ENCODE results near the gene GPRC5D.
A peak's percentile ranks its signal among the peaks of the same experiment; 100 is the strongest.

The GPRC5D gene

DNA sequence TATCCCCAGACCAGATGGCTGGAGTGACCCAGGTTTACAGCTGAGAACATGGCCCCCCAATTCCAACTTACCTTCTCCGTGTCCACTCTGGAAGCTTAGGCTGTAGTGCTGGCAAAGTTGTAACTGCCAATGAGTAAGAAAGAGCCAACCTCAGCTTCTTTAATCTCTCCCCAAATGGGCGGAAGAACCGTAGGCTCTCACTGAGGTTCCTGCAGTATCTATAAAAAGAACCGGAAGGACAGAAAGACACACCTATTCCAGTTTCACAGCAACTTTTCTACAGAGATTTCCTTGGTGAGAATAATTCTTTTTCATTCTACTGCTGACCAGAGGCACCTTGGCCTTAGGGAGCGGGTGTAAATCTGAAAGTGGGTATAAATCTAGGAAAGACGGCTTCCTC is at the start of gene GPRC5D:
TSS of gene GPRC5D (minus strand) at position 135 of the 400 bp plus-strand sequence. CDS start 1,786 bp downstream, outside the sequence.
- no peak for DNase-seq (ENCODE audit: low read depth, low spot score)

DNA sequence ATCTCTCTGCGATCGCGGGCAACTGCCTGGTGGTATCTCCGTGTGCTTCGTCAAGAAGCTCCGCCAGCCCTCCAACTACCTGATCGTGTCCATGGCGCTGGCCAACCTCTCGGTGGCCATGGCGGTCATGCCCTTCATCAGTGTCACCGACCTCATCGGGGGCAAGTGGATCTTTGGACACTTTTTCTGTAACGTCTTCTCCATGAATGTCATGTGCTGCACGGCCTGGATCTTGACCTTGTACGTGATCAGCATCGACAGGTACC is 49.7 kb upstream of the GPRC5D start:
- DNase-seq (ENCODE audit: low read depth, low spot score) = no peak

DNA sequence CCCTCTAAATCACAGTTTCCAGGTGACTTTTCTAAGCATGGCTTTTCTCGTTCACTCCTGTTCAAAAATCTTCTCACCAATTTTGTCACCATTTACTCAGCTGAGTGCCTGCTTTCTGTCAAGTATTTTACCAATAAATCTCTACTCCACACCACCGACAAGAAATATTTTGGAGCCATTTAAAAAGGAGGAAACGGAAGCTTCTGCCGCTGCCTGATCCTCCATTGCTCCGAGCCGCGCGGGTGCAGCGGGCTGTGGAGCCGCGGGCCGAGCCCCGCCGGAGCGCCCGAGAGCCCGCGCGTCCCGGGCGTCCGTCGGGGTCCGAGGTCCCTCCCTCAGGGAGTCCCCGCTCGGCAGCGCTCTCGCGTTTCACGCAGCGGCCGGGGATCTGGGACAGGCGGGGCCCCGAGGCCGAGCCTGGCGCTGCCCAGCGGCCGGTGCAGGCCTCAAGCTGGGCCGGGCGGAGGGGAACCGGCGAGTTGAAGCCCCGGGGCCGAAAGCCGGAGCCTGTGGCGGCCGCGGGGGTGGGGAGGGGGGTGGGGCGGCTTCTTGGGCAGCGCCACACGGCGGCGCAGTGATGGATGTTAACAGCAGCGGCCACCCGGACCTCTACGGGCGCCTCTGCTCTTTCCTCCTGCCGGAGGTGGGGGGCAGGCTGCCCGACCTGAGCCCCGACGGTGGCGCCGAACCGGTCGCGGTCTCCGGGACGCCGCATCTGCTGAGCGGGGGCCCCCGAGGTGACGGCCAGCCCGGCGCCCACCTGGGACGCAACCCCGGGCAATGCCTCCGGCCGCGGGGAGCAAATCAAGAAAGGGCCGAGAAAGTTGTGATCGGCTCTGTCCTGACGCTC is 49.2 kb upstream of the GPRC5D start:
- DNase-seq (ENCODE audit: low read depth, low spot score) = no peak

DNA sequence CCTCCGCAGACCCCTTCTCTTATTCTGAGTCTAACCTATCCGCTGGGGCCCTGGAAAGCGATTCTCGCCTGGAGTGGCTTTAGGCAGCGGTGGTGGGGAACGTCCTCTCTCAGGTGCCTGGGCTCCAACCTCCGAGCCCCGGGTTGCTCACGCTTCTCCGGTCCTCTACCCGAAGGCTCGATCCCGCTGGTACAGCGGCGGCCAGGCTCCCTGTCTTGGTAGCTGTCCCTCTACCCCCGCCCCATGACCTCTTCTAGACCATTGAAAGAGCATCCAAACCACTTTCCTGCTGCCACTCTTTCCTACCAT is 48.6 kb upstream of the GPRC5D start:
- DNase-seq (ENCODE audit: low read depth, low spot score) = no peak

DNA sequence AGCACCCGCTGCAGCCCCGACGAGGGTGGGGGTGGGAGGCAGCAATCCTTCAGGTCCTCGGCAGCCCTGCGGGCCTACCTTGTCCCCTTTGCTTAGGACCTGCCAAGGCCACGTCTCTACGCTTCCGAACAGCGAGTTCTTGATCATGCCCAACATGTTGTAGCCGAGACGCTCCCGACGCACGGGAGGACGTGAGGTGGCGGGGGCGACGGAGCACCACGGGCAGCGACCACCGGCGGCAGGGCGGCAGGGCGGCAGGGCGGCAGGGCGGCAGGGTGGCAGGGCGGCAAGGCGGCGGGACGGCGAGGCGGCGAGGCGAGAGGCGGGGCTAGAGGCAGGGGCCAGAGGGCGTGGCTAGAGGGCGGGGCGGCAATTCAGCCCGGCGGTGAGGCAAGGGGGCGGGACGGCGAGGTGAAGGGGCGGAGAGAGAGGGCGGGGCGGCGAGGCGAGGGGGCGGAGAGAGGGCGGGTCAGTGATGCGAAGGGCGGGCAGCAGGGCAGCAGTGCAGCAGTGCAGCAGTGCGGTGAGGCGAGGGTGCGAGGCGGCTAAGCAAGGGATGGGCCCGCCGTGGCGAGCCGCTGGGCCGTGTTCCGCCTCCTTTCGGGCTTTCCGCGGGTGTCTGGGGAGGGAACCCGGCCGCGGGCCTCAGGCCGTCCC is 48.1 kb upstream of the GPRC5D start, which contains the start of gene HEBP1:
TSS of gene HEBP1 (minus strand) at position 307 of the 657 bp plus-strand sequence. CDS start at position 156, 151 bp downstream.
- DNase-seq (ENCODE audit: low read depth, low spot score) = no peak

DNA sequence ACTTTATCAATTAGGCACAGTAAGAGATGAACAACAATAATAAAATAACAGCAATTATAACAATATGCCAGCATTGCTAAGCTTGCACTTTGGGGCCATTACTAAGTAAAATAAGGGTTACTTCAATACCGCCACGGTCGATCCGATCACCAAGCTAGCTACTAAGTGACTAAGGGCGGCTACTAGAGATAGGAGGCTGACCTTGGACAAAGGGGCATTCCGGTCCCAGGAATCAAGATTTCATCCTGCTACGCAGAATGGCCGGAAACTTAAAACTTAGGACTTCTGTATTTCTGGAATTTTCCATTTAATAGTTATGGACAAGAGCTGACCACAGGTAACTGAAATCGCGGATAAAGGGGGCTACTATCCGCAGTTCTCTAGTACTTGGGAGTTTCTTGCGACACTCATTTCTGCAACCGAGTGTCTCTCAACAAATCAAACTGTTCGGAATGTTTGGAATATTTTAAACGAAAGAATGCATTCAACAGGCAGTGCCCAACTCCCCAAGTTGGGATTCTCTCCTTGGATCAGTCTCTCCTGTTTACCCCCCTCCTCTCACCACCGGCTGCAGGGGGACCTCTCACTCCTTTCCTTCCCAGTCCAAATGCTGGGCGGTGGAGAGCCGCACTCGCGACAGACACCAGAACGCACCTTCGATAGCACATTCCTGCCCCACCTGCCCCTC is 47.4 kb upstream of the GPRC5D start:
- DNase-seq (ENCODE audit: low read depth, low spot score) = no peak

DNA sequence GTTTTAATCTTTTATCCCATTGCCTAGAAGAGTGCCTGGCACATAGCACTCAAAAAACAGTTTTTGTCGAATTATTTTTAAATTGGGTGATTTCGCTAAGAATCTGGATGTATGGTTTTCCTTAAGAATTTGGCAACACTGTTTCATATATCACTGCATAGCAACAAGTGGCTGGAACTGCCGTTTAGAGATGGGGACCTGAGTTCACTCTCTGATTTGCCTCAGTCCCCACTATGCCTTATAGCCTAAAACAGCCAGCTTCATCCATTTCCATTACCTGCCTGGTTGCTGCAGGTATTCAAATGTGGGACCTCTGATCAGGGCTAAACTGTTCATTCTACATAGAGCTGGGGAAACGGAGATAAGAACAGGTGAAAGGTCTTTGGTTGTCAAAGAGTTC is 46.3 kb upstream of the GPRC5D start:
- DNase-seq (ENCODE audit: low read depth, low spot score) = no peak

DNA sequence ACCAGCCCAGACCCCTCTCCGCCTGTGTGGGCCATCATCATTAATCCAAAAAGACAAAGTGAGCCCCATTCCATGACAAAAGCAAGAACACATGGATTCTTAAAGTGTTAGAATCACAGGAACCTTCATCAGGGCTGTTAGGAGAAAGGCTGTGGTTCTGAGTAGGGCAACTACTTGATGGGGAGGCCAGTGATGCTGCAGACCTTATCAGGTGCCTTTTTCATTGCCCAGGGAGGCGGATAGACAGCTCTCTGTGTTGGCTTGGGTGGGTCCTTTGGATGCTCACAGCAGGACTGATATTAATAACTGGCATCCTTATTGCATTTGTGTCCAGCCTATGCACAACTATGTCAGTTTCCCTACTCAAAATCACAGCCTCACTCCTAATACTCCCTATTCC is 45.8 kb upstream of the GPRC5D start:
- no peak for DNase-seq (ENCODE audit: low read depth, low spot score)

DNA sequence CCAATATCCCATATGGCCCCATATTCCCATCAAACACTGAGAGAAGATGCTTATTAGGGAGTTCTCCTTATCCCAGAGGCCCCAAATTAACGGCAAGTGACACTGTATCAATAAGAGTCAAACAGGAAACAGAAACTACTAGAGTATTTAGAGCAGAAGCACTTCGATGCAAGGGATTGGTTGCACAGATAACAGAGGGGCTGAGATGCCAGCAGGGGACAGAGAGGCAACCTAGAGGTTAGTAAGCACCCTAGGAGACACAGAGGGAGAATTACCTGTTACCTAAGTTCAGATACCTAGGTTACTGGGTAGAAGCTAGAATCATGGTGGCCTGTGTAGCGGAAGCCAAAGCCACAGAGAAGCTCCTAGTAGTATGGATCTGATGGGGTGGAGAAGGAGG is 45.2 kb upstream of the GPRC5D start:
- DNase-seq (ENCODE audit: low read depth, low spot score) = no peak

DNA sequence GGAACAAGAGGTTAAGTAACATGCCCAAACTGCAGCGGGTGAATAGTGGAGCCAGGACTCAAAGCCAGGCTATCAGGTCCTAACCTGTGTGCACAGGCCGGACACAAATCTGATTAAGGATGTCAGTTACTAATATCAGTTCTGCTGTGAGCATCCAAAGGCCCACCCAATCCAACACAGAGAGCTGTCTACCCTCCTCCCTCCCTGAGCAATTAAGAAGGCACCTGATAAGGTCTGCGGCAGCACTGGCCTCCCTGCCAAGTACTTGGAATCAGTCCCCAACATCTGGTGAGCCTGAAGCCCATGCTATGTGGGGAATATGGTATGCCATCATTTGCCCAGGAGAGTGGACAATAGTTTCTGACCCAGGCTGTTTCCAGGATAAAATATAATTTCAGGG is 44.2 kb upstream of the GPRC5D start:
- no peak for DNase-seq (ENCODE audit: low read depth, low spot score)

DNA sequence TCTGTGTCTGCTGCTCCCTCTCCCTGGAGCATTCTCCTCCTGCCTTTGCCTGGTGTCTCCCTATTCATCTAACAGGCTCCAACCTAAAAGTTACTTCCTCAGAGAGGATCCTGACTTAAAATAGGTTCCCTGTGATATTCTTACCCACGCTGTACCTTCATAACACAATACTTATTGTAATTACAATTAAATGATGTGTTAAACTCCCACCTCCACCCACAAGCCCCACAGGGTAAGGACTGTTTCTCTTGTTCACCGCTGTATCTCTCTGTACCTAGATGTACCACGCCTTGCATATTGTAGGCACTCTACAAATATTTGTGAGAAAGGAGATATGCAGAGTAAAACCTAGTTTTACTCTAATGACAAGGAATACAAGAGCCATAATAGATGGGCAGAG is 43.1 kb upstream of the GPRC5D start:
- DNase-seq (ENCODE audit: low read depth, low spot score) = no peak

DNA sequence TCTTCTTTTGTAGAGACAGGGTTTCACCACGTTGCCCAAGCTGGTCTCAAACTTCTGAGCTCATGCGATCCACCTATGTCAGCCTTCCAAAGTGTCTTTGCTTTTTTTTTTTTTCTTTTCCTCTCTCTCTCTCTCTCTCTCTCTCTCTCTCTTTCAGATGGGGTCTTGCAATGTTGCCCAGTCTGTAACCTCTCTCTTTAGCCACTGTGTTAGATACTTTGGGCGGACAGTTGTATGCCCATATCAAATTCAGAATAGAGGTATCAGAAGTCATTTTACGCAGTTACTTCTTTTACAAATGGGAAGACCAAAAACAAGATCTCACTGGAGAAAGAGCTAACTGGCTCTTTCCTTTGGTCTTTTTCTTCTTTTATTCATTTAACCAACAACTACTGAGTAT is 41.4 kb upstream of the GPRC5D start:
- no peak for DNase-seq (ENCODE audit: low read depth, low spot score)

DNA sequence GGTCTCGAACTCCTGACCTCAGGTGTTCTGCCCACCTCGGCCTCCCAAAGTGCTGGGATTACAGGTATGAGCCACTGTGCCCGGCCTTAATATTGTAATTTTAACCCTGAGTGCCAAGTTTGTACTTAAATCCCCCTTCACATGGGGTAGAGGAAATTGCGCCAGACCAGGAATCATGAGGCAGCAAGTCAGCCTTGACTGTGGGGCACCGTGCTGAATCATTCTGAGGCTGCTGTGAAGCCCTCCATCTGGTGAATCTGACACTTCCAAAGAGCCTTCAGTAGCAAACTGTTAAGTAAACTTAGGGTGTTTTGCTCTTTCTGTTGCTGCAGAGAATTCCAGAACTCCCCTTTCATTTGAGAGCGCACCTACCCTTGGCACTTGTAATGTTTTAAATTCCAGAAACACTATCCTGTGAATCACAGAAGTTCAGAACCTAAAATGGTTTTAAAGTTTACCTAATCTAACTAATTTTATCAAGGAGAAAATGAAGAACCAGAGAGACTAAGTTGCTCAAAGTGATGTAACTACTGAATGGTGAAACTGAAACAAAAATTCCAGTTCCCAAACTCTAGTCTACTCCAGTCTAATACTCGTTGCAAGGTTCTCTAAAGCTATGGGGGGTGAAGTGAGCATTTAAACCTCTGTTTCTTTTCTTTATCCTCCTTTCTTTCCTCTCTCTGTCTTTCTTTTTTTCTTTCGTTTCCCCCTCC is 40.6 kb upstream of the GPRC5D start:
- peak; percentile 85 for DNase-seq (ENCODE audit: low read depth, low spot score)

DNA sequence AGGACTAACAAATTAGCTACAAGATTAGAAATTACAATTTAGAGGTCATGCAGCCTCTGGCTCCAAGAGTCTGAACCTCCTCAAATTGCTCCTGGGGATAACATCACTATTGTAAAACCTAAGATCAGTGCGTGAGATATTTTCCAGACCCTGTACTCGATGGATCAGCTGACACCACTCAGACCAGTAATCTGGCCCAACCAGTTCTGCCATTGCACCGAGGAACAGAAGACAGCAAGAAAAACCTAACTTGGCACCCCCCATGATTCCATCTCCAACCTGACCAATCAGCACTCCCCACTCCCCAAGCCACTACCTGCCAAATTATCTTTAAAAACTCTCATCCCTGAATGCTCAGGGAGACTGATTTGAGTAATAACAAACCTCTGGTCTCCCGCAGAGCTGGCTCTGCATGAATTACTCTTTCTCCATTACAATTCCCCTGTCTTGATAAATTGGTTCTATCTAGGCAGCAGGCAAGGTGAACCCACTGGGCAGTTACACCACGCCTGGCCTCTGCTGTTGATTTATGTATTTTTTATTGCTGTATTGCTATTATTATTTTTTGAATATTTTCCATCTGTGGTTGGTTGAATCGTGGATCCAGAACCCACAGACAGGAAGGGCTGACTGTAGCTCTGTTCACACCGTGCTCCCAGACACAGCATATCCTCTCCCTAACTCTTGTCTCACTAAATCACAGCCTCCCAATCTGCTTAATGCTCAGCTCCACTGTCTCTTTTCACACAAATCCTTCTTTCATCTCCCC is 38.9 kb upstream of the GPRC5D start:
- DNase-seq (ENCODE audit: low read depth, low spot score) = no peak

DNA sequence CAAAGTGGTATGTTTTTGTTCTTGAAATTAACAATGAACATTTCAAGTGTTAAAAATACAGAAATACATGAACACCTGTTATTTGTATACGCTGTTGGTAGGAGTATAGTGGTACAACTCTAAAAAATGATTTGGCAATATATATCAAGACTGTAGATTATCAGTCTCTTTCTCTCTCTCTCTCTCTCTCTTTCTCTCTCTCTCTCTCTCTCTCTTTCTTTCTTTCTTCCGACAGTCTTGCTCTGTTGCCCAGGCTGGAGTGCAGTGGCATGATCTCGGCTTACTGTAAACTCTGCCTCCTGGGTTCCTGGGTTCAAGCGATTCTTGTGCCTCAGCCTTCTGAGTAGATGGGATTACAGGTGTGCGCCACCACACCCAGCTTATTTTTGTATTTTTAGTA is 35.5 kb upstream of the GPRC5D start:
- DNase-seq (ENCODE audit: low read depth, low spot score) = no peak

DNA sequence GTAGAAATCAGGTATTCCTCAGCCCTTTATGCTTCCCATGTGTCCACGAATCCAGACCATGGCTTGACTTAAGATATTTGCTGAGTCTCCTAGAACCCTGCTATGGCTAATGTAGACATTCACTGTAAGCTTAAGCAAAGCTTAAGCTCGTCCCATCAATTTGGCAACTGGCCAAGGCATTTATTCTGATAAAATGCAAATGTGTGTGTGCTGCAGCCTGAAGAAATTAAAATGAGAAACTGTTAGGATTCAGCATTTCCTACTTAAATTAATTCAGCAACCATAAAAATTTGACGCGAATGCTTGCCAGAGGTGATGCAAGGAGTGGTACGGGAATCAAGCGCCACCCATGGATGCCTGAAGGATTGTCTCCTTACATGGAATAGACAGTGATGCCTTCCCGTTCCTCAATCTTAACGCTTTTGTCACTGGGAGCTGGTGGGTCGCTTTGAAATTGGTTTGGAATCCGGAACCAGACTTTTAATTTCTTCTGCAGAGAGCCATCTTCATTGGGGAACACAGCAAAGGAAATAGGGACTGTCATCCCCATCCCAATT is 34.9 kb upstream of the GPRC5D start:
- DNase-seq (ENCODE audit: low read depth, low spot score) = no peak

DNA sequence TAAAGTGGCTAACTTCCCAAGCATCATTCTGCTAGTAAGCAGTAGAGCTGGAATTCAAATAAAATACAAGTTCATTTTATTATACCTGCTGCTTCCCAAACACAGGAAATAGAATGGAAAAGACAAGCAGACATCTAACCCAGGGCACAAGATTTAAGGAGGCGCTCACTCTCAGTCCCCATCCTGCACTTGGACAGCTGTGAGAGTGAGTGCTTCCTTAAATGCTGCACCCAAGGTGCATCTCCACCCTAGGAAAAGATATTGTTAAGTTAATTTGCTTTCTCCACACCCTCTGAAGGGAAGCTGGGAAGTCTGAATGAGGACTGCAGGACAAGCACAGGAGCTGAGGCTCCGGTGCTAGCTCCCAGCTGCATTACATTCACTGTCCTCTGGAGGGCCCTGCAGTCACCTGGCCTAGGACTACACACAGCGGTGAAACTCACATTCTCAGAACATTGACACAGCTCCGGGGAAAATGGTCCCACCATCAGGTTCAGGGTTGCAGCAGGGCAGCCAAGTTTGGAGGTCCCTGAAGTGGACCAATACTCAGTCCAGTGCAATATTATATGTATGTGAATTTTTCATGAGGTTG is 33.9 kb upstream of the GPRC5D start:
- no peak for DNase-seq (ENCODE audit: low read depth, low spot score)

DNA sequence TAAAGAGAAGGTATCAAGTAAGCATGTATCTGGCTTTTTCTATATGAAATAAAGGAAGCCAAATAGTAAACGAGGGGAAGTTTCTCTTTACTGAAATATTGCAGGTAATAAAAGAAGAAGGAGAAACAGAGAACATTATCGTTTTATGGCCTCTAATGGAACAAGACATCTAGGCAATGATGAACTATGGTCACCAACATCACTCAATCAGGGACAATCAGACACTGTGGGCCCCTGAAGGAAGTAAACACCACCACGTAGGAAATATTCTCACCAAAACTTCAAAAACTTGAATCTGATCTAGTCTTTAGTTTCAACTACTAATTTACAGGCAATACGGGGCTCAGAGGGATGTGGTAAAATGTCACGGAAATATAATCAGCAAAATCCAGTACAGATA is 32.2 kb upstream of the GPRC5D start:
- DNase-seq (ENCODE audit: low read depth, low spot score) = no peak

DNA sequence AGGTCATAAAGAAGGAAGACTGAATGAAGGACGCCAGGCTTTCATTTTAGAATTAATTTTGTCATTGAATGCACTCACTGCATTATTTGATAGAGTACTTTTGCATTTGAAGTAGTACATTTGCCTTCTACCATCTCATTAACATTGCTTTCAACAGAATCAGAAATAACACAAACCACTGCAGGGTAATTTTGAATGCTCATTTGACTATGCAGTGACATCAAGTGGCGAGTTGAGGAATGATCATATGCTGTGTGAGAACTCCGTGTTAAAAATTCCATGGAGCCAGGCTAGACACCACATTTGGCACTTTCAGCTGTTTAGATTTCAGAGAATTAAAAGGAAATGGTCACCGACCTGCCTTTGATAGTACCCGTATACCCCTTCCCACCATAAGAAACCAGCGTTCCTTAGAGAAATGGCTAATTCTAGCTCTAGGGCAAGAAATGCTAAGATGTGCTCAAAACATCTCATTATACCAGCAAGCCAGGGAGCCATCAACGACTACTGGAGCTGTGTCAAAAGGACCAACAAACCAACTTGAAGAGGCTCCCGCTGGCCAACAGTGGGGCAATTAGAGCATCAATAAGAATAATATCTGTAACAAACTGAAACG is 31.6 kb upstream of the GPRC5D start:
- no peak for DNase-seq (ENCODE audit: low read depth, low spot score)

DNA sequence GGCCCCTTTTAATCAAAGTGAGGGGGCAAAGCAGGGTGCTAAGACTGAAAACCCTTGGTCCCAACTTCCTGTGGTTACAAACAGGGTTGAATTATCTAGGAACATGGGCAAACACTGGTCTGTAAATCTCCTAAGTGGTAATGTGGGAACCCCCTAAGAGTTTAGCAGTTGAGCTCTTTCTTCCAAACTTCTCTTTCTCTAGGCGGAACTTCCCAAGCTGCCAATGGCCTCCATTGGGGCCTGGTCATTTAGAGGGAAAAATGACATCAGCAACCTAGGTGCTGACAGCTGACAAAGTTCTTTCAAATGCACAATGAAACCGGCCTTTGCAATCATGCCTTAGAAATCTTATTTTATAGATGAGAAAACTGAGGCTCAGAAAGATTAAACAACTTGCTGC is 30.4 kb upstream of the GPRC5D start:
- DNase-seq (ENCODE audit: low read depth, low spot score) = no peak
